Liver (tissue), 3 donors: ENCODE measurements around the gene BIN1.

Experiments used
- ATF3 ChIP-seq: IDR thresholded peaks from 2 replicates; pipeline ENCODE4 v1.6.1; 2016; ENCODE audit warnings: antibody characterized with exemption
- CTCF ChIP-seq: fragments of 150-350 bp; IDR thresholded peaks from 2 replicates; pipeline ENCODE4 v1.5.1; 2017; ENCODE audit warnings: improper control_type of control experiment, low read depth, low read length; ENCODE audit not compliant: missing input control
- JUND ChIP-seq, 2 donors: IDR thresholded peaks; 2 replicates each; pipeline ENCODE4 v1.6.1; 2016; ENCODE audit warnings: antibody characterized with exemption in 2 of 2
- MAX ChIP-seq: IDR thresholded peaks from 2 replicates; pipeline ENCODE4 v1.6.1; 2016; ENCODE audit warnings: antibody characterized with exemption
- RAD21 ChIP-seq, 2 donors: IDR thresholded peaks; 2 replicates each; pipeline ENCODE4 v1.6.1; 2016; ENCODE audit warnings: antibody characterized with exemption in 2 of 2, mild to moderate bottlenecking in 2 of 2
- REST ChIP-seq: IDR thresholded peaks from 2 replicates; pipeline ENCODE4 v1.6.1; 2016; ENCODE audit warnings: antibody characterized with exemption, mild to moderate bottlenecking
- RXRA ChIP-seq, 2 donors: IDR thresholded peaks; 2 replicates each; pipeline ENCODE4 v1.6.1; 2017 to 2018; ENCODE audit warnings: antibody characterized with exemption in 2 of 2, mild to moderate bottlenecking in 1 of 2
- SP1 ChIP-seq: IDR thresholded peaks from 2 replicates; pipeline ENCODE4 v1.6.1; 2018; ENCODE audit warnings: antibody characterized with exemption, mild to moderate bottlenecking
- TAF1 ChIP-seq: conservative IDR thresholded peaks from 2 replicates; pipeline ENCODE4 v1.6.1; 2016; ENCODE audit warnings: antibody characterized with exemption, mild to moderate bottlenecking
- ZBTB33 ChIP-seq: IDR thresholded peaks from 2 replicates; pipeline ENCODE4 v1.6.1; 2016; ENCODE audit warnings: antibody characterized with exemption
- donor health status: healthy.
- donor health status: healthy.

- TF ChIP-seq JUND (IDR thresholded peaks at IDR 0.05) (no peak), ZBTB33 (no peak), CTCF (no peak), TAF1 (no peak), SP1 (no peak), RXRA (IDR thresholded peaks at IDR 0.05) (no peak), RAD21 (IDR thresholded peaks at IDR 0.05) (no peak), MAX (no peak), ATF3 (no peak), REST (no peak)
These were observed 99.3 kb downstream of the BIN1 start for GRCh38 chr2:127007652-127008051.
